Neuronal stem cell (in vitro differentiated cells): ENCODE data around the gene SANBR.

Experiments used
- DNase-seq: peaks from one replicate; pipeline ENCODE4 v3.0.0-alpha.2; 2013; ENCODE audit warnings: low spot score
- H2AFZ ChIP-seq: one replicate; pipeline ENCODE4 v1.6.1; 2013; ENCODE audit warnings: mild to moderate bottlenecking, low read length, inconsistent platforms
- H2AK5ac ChIP-seq: 2 replicates; pipeline ENCODE4 v1.6.1; 2013; ENCODE audit warnings: low read depth, mild to moderate bottlenecking, inconsistent platforms, low read length, moderate library complexity, mixed read lengths
- H2BK120ac ChIP-seq: 2 replicates; pipeline ENCODE4 v1.6.1; 2013; ENCODE audit warnings: low read depth, mild to moderate bottlenecking, inconsistent platforms, low read length, moderate library complexity, mixed read lengths
- H2BK12ac ChIP-seq: one replicate; pipeline ENCODE4 v1.6.1; 2013; ENCODE audit warnings: low read length, inconsistent platforms
- H2BK15ac ChIP-seq: 2 replicates; pipeline ENCODE4 v1.6.1; 2013; ENCODE audit warnings: mild to moderate bottlenecking, low read length, inconsistent platforms, mixed read lengths
- H2BK5ac ChIP-seq: one replicate; pipeline ENCODE4 v1.6.1; 2013; ENCODE audit warnings: inconsistent platforms, mild to moderate bottlenecking, low read length, moderate library complexity
- H3K14ac ChIP-seq: one replicate; pipeline ENCODE4 v1.6.1; 2013; ENCODE audit warnings: low read length, inconsistent platforms
- H3K18ac ChIP-seq: 2 replicates; pipeline ENCODE4 v1.6.1; 2013; ENCODE audit warnings: low read length, inconsistent platforms
- H3K23ac ChIP-seq: 2 replicates; pipeline ENCODE4 v1.6.1; 2013; ENCODE audit warnings: low read depth, mild to moderate bottlenecking, mixed read lengths, low read length, inconsistent platforms; ENCODE audit not compliant: poor library complexity
- H3K27ac ChIP-seq: replicated peaks from 3 replicates; pipeline ENCODE4 v1.5.1; 2013; ENCODE audit warnings: low read length, inconsistent platforms
- H3K27me3 ChIP-seq, 3 experiments: 2 replicates each; pipeline ENCODE4 v1.6.1; 2013; ENCODE audit warnings: low read length in 3 of 3, mild to moderate bottlenecking in 2 of 3, inconsistent platforms in 1 of 3, low read depth in 1 of 3, mixed read lengths in 1 of 3, moderate library complexity in 1 of 3; ENCODE audit not compliant: control insufficient read depth in 3 of 3, insufficient read depth in 3 of 3
- H3K36me3 ChIP-seq, 2 donors: replicated peaks in 1 of 2; 2 replicates each; pipeline ENCODE4 v1.6.1; 2013; ENCODE audit warnings: low read length in 2 of 2; ENCODE audit not compliant: control insufficient read depth in 2 of 2, insufficient read depth in 2 of 2
- H3K4ac ChIP-seq: 2 replicates; pipeline ENCODE4 v1.6.1; 2013; ENCODE audit warnings: inconsistent platforms, mild to moderate bottlenecking, low read length, moderate library complexity
- H3K4me1 ChIP-seq, 2 donors: 1 replicate in 1 of 2; 2 replicates in 1 of 2; pipeline ENCODE4 v1.6.1; 2013; ENCODE audit warnings: low read length in 2 of 2, low read depth in 1 of 2; ENCODE audit not compliant: control insufficient read depth in 2 of 2, insufficient read depth in 1 of 2
- H3K4me2 ChIP-seq: one replicate; pipeline ENCODE4 v1.6.1; 2013; ENCODE audit warnings: mild to moderate bottlenecking, low read length, inconsistent platforms; ENCODE audit not compliant: insufficient read depth, poor library complexity, severe bottlenecking
- H3K4me3 ChIP-seq, 2 donors: 2 replicates each; pipeline ENCODE4 v1.5.1; 2013; ENCODE audit warnings: low read length in 2 of 2, mild to moderate bottlenecking in 2 of 2, inconsistent platforms in 1 of 2, moderate library complexity in 1 of 2
- H3K79me1 ChIP-seq: one replicate; pipeline ENCODE4 v1.6.1; 2013; ENCODE audit warnings: low read depth, mild to moderate bottlenecking, inconsistent platforms, low read length, moderate library complexity
- H3K9ac ChIP-seq: one replicate; pipeline ENCODE4 v1.6.1; 2013; ENCODE audit warnings: mild to moderate bottlenecking, low read depth, low read length, inconsistent platforms; ENCODE audit not compliant: poor library complexity
- H3K9me3 ChIP-seq, 2 donors: replicated peaks in 1 of 2; 2 replicates each; pipeline versions ENCODE3 to v1.6.1; 2013; ENCODE audit warnings: low read length in 2 of 2, mild to moderate bottlenecking in 2 of 2, inconsistent platforms in 1 of 2, low read depth in 1 of 2, mixed read lengths in 1 of 2, moderate library complexity in 1 of 2; ENCODE audit not compliant: control insufficient read depth in 2 of 2, insufficient read depth in 1 of 2
- H4K8ac ChIP-seq: one replicate; pipeline ENCODE4 v1.6.1; 2013; ENCODE audit warnings: low read depth, mild to moderate bottlenecking, inconsistent platforms, low read length, moderate library complexity
- H4K91ac ChIP-seq: one replicate; pipeline ENCODE4 v1.6.1; 2013; ENCODE audit warnings: low read length, low read depth, mild to moderate bottlenecking, inconsistent platforms; ENCODE audit not compliant: poor library complexity
- WGBS, 2 donors: extraction: QIAGEN DNeasy Blood & Tissue Kit; methylation state at CpG; one replicate each; pipeline ENCODE4 v1.1.7; 2013; ENCODE audit warnings: missing lambda C conversion rate in 2 of 2, mixed read lengths in 1 of 2; ENCODE audit not compliant: insufficient read length in 2 of 2, insufficient replicate concordance in 1 of 2; ENCODE audit errors: extremely low coverage in 2 of 2; 5-methylcytosine and 5-hydroxymethylcytosine counted together

Gene SANBR

GRCh38 chr2:61091485-61091884 is 25.8 kb downstream of the SANBR start:
- H3K4me3 ChIP-seq, result no peak overlapping the region
- DNase-seq, result no peak
- no peak overlapping the region for H4K8ac ChIP-seq
- H3K79me1 ChIP-seq, result no peaks in the 10 kb centered on the region
- no peak overlapping the region for H2BK5ac ChIP-seq
- no peak overlapping the region for H2BK15ac ChIP-seq
- H2BK12ac ChIP-seq, result no peak overlapping the region
- H3K9me3 ChIP-seq, result peaks cover 0 to 2% of the 10 kb centered on the region in 2 donors
- H2AFZ ChIP-seq, result no peak overlapping the region
- no peak overlapping the region for H3K27ac ChIP-seq
- no peak overlapping the region for H3K14ac ChIP-seq
- WGBS, 2 donors, result no CpG with 5 or more reads among the region's 8 CpGs
- H3K4me1 ChIP-seq, result no peaks in the 10 kb centered on the region
- no peak overlapping the region for H2BK120ac ChIP-seq
- H3K18ac ChIP-seq, result no peak overlapping the region
- H3K23ac ChIP-seq, result no peak overlapping the region
- H3K9ac ChIP-seq, result no peak overlapping the region
- no peaks in the 10 kb centered on the region for H3K27me3 ChIP-seq
- no peak overlapping the region for H2AK5ac ChIP-seq
- no peak overlapping the region for H3K4ac ChIP-seq
- H3K4me2 ChIP-seq, result no peak overlapping the region
- no peak overlapping the region for H4K91ac ChIP-seq
- peaks cover 8 to 75% of the 10 kb centered on the region in 2 donors for H3K36me3 ChIP-seq

GRCh38 chr2:61096438-61096837 is 30.8 kb downstream of the SANBR start:
- Histone ChIP-seq H3K9me3 (no peaks in the 10 kb centered on the region), H3K36me3 (peaks cover 3 to 47% of the 10 kb centered on the region in 2 donors), H2BK15ac (no peak overlapping the region), H3K4me3 (no peak overlapping the region), H3K14ac (no peak overlapping the region), H2BK5ac (no peak overlapping the region), H3K4ac (no peak overlapping the region), H3K27ac (no peak overlapping the region), H4K91ac (no peak overlapping the region), H2BK12ac (no peak overlapping the region), H2AK5ac (no peak overlapping the region), H3K18ac (no peak overlapping the region), H3K79me1 (no peaks in the 10 kb centered on the region), H3K4me2 (no peak overlapping the region), H4K8ac (no peak overlapping the region), H2BK120ac (no peak overlapping the region), H3K9ac (no peak overlapping the region), H2AFZ (no peak overlapping the region), H3K23ac (no peak overlapping the region), H3K4me1 (no peaks in the 10 kb centered on the region), H3K27me3 (no peaks in the 10 kb centered on the region)
- no CpG with 5 or more reads among the region's 3 CpGs for WGBS, 2 donors
- no peak for DNase-seq

- peaks cover 7 to 54% of the 10 kb centered on the region in 2 donors for H3K36me3 ChIP-seq
- no peak overlapping the region for H4K8ac ChIP-seq
- H3K79me1 ChIP-seq, result no peaks in the 10 kb centered on the region
- no peak overlapping the region for H2BK5ac ChIP-seq
- no peak overlapping the region for H2AK5ac ChIP-seq
- H3K27ac ChIP-seq, result no peak overlapping the region
- no peaks in the 10 kb centered on the region for H3K9me3 ChIP-seq
- no peak overlapping the region for H2BK12ac ChIP-seq
- H3K18ac ChIP-seq, result no peak overlapping the region
- no peak overlapping the region for H2BK120ac ChIP-seq
- no peaks in the 10 kb centered on the region for H3K27me3 ChIP-seq
- H2BK15ac ChIP-seq, result no peak overlapping the region
- H3K23ac ChIP-seq, result no peak overlapping the region
- no peak overlapping the region for H3K14ac ChIP-seq
- no peak overlapping the region for H3K4ac ChIP-seq
- no peak overlapping the region for H3K4me3 ChIP-seq
- no CpG with 5 or more reads among the region's 4 CpGs for WGBS, 2 donors
- no peak overlapping the region for H2AFZ ChIP-seq
- no peak overlapping the region for H3K9ac ChIP-seq
- no peak overlapping the region for H4K91ac ChIP-seq
- H3K4me2 ChIP-seq, result no peak overlapping the region
- DNase-seq, result no peak
- H3K4me1 ChIP-seq, result no peaks in the 10 kb centered on the region
These were observed 35.1 kb downstream of the SANBR start for GRCh38 chr2:61100801-61101200.

- no peak for DNase-seq
- H3K27me3 ChIP-seq, result no peaks in the 10 kb centered on the region
- H3K4ac ChIP-seq, result no peak overlapping the region
- H3K23ac ChIP-seq, result no peak overlapping the region
- no peak overlapping the region for H3K4me3 ChIP-seq
- no peak overlapping the region for H3K18ac ChIP-seq
- H3K79me1 ChIP-seq, result no peaks in the 10 kb centered on the region
- peaks cover 2 to 33% of the 10 kb centered on the region in 2 donors for H3K9me3 ChIP-seq
- H3K9ac ChIP-seq, result no peak overlapping the region
- no peak overlapping the region for H4K91ac ChIP-seq
- no peak overlapping the region for H2AFZ ChIP-seq
- H3K36me3 ChIP-seq, result peaks cover 4 to 85% of the 10 kb centered on the region in 2 donors
- WGBS, 2 donors, result no CpG with 5 or more reads among the region's 2 CpGs
- no peak overlapping the region for H2AK5ac ChIP-seq
- no peaks in the 10 kb centered on the region for H3K4me1 ChIP-seq
- H2BK120ac ChIP-seq, result no peak overlapping the region
- H4K8ac ChIP-seq, result no peak overlapping the region
- H3K4me2 ChIP-seq, result no peak overlapping the region
- no peak overlapping the region for H2BK12ac ChIP-seq
- no peak overlapping the region for H3K14ac ChIP-seq
- no peak overlapping the region for H2BK5ac ChIP-seq
- H3K27ac ChIP-seq, result no peak overlapping the region
- H2BK15ac ChIP-seq, result no peak overlapping the region
These were observed 43.6 kb downstream of the SANBR start for GRCh38 chr2:61109291-61109690.
